Neural cell (in vitro differentiated cells): ENCODE data around the gene SFMBT2. TPM values are rescaled to one million over a fixed set of nuclear protein-coding genes. Genes with fewer than 3 reads are reported as not detected.

ENCODE experiments used
- H2AFZ ChIP-seq: fragments of 200-600, 300-800 bp; sonication (generic), shearing (Covaris generic); 2 replicates; pipeline ENCODE4 v1.6.0; 2014; ENCODE audit warnings: low read depth, mild to moderate bottlenecking, antibody characterized with exemption, low read length, moderate library complexity
- H3F3A ChIP-seq: fragments of 200-600 bp; shearing (Covaris generic); 2 replicates; pipeline ENCODE4 v1.6.1; 2016; ENCODE audit warnings: mild to moderate bottlenecking, moderate library complexity, mixed read lengths, antibody characterized with exemption, low read length; ENCODE audit not compliant: insufficient read depth, poor library complexity, severe bottlenecking
- H3K27ac ChIP-seq: fragments of 200-600, 300-800 bp; sonication (generic), shearing (Covaris generic); 2 replicates; pipeline ENCODE4 v1.5.1; 2014; ENCODE audit warnings: mild to moderate bottlenecking, low read length, moderate library complexity
- H3K27me3 ChIP-seq: fragments of 300-800, 200-600 bp; sonication (generic), shearing (Covaris generic); 2 replicates; pipeline ENCODE4 v1.6.0; 2014; ENCODE audit warnings: mild to moderate bottlenecking, low read depth, low read length, moderate library complexity; ENCODE audit not compliant: insufficient read depth
- H3K36me3 ChIP-seq: fragments of 300-800, 200-600 bp; sonication (generic), shearing (Covaris generic); 2 replicates; pipeline ENCODE4 v1.5.1; 2014; ENCODE audit warnings: mild to moderate bottlenecking, antibody characterized with exemption, low read length, moderate library complexity; ENCODE audit not compliant: insufficient read depth
- H3K4me2 ChIP-seq: fragments of 300-800, 200-600 bp; sonication (generic), shearing (Covaris generic); 2 replicates; pipeline ENCODE4 v1.6.0; 2014; ENCODE audit warnings: mild to moderate bottlenecking, low read length
- H3K4me3 ChIP-seq: fragments of 300-800, 200-600 bp; sonication (generic), shearing (Covaris generic); 2 replicates; pipeline ENCODE4 v1.5.1; 2014; ENCODE audit warnings: mild to moderate bottlenecking, low read length, moderate library complexity
- H3K79me2 ChIP-seq: fragments of 200-600 bp; shearing (Covaris generic); replicated peaks from 2 replicates; pipeline ENCODE4 v1.6.0; 2014; ENCODE audit warnings: mild to moderate bottlenecking, low read length, moderate library complexity; ENCODE audit not compliant: insufficient read depth
- H3K9ac ChIP-seq: fragments of 300-800, 200-600 bp; sonication (generic), shearing (Covaris generic); 2 replicates; pipeline ENCODE4 v1.6.1; 2016; ENCODE audit warnings: mild to moderate bottlenecking, low read length, mixed read lengths
- H3K9me2 ChIP-seq: fragments of 200-600 bp; shearing (Covaris generic); 2 replicates; pipeline ENCODE4 v1.6.1; 2016; ENCODE audit warnings: mild to moderate bottlenecking, low read length, mixed read lengths; ENCODE audit not compliant: insufficient read depth
- H3K9me3 ChIP-seq: fragments of 200-600, 300-800 bp; sonication (generic), shearing (Covaris generic); 2 replicates; pipeline ENCODE4 v1.6.1; 2016; ENCODE audit warnings: mild to moderate bottlenecking, mixed run types, low read length, moderate library complexity, mixed read lengths
- H4K20me1 ChIP-seq: fragments of 200-600 bp; shearing (Covaris generic); 2 replicates; pipeline ENCODE4 v1.6.1; 2016; ENCODE audit warnings: mild to moderate bottlenecking, mixed run types; ENCODE audit not compliant: insufficient read depth
- CTCF ChIP-seq: fragments of 450-650 bp; IDR thresholded peaks from 2 replicates; pipeline ENCODE4 v1.5.1; 2014; ENCODE audit warnings: antibody characterized with exemption, mild to moderate bottlenecking, moderate library complexity; ENCODE audit not compliant: poor library complexity, severe bottlenecking
- EP300 ChIP-seq: fragments of 450-650 bp; conservative IDR thresholded peaks from 2 replicates; pipeline ENCODE4 v1.6.1; 2014; ENCODE audit warnings: antibody characterized with exemption, mild to moderate bottlenecking, moderate library complexity; ENCODE audit not compliant: poor library complexity, severe bottlenecking
- EZH2 ChIP-seq: fragments of 200-600, 300-800 bp; shearing (Covaris generic), sonication (generic); IDR thresholded peaks from 2 replicates; pipeline ENCODE4 v1.6.1; 2014; ENCODE audit warnings: antibody characterized with exemption, low read length, borderline replicate concordance, mild to moderate bottlenecking; ENCODE audit not compliant: insufficient read depth, poor library complexity, severe bottlenecking
- MXI1 ChIP-seq: fragments of 450-650 bp; conservative IDR thresholded peaks from 2 replicates; pipeline ENCODE4 v1.6.1; 2014; ENCODE audit warnings: antibody characterized with exemption, mild to moderate bottlenecking; ENCODE audit not compliant: poor library complexity, severe bottlenecking
- POLR2AphosphoS5 ChIP-seq: IDR thresholded peaks from 2 replicates; pipeline ENCODE4 v1.6.1; 2012
- RAD21 ChIP-seq: fragments of 450-650 bp; conservative IDR thresholded peaks from 2 replicates; pipeline ENCODE4 v1.6.1; 2014; ENCODE audit warnings: antibody characterized with exemption, mild to moderate bottlenecking, moderate library complexity
- REST ChIP-seq: IDR thresholded peaks from 2 replicates; pipeline ENCODE4 v1.6.1; 2012; ENCODE audit warnings: borderline replicate concordance
- SMC3 ChIP-seq: fragments of 450-650 bp; conservative IDR thresholded peaks from 2 replicates; pipeline ENCODE4 v1.6.1; 2014; ENCODE audit warnings: antibody characterized with exemption, mild to moderate bottlenecking, moderate library complexity; ENCODE audit not compliant: poor library complexity
- TAF1 ChIP-seq: IDR thresholded peaks from 2 replicates; pipeline ENCODE4 v1.6.1; 2012; ENCODE audit warnings: low read depth
- polyA plus RNA-seq: library from polyadenylated mRNA; depleted of rRNA; stranded (reverse); fragments of >200 nt; gene quantifications from 2 replicates; pipeline ENCODE4 v1.2.3, GENCODE V29; 2014

The SFMBT2 gene
- polyA plus RNA-seq, 1 donor from 2014 or later, result 1.3 TPM

GRCh38 chr10:7350541-7351195 is 60.2 kb downstream of the SFMBT2 start:
- no peaks in the 10 kb centered on the region for H3K27me3 ChIP-seq
- TF ChIP-seq REST, result no peak
- TF ChIP-seq EP300, result no peak
- no peak for TF ChIP-seq TAF1
- TF ChIP-seq SMC3, result no peak
- no peak for TF ChIP-seq MXI1
- TF ChIP-seq POLR2AphosphoS5, result no peak
- no peak for TF ChIP-seq CTCF
- no peak for TF ChIP-seq RAD21
- no peak for TF ChIP-seq EZH2
- no peak overlapping the region for H3K27ac ChIP-seq
- H3K79me2 ChIP-seq, result no peaks in the 10 kb centered on the region
- no peaks in the 10 kb centered on the region for H3F3A ChIP-seq
- no peaks in the 10 kb centered on the region for H3K9me2 ChIP-seq
- no peaks in the 10 kb centered on the region for H3K36me3 ChIP-seq
- no peaks in the 10 kb centered on the region for H3K9me3 ChIP-seq
- H4K20me1 ChIP-seq, result no peaks in the 10 kb centered on the region
- H3K4me2 ChIP-seq, result no peak overlapping the region
- H3K9ac ChIP-seq, result no peak overlapping the region
- H3K4me3 ChIP-seq, result no peak overlapping the region
- H2AFZ ChIP-seq, result no peak overlapping the region

GRCh38 chr10:7345717-7346116 is 65.1 kb downstream of the SFMBT2 start:
- H3K9me2 ChIP-seq, result no peaks in the 10 kb centered on the region
- no peak overlapping the region for H3K27ac ChIP-seq
- no peak overlapping the region for H3K4me2 ChIP-seq
- H3K27me3 ChIP-seq, result no peaks in the 10 kb centered on the region
- H3K9me3 ChIP-seq, result no peaks in the 10 kb centered on the region
- no peak overlapping the region for H3K9ac ChIP-seq
- H3F3A ChIP-seq, result no peaks in the 10 kb centered on the region
- H3K36me3 ChIP-seq, result no peaks in the 10 kb centered on the region
- TF ChIP-seq EP300 (no peak), REST (no peak), POLR2AphosphoS5 (no peak), EZH2 (no peak), RAD21 (no peak)
- no peaks in the 10 kb centered on the region for H3K79me2 ChIP-seq
- H4K20me1 ChIP-seq, result no peaks in the 10 kb centered on the region
- no peak overlapping the region for H2AFZ ChIP-seq
- H3K4me3 ChIP-seq, result no peak overlapping the region
